Measurements from ENCODE around the gene PI16. TPM values are rescaled to one million over a fixed set of nuclear protein-coding genes. Genes with fewer than 3 reads are reported as not detected.

Gene PI16
- total and polyA plus RNA-seq, 2 experiments from 2014 or later, result 227 to 390 TPM

- no peaks in the 10 kb centered on the region for H3K9me2 ChIP-seq (ENCODE audit: insufficient read depth)
- DNase-seq, result no peak
- H3K27ac ChIP-seq, result no peak overlapping the region
- H4K20me1 ChIP-seq (ENCODE audit: insufficient read depth), result no peaks in the 10 kb centered on the region
- no peak overlapping the region for H2AFZ ChIP-seq
- in situ Hi-C loops (cut with MboI), result no loop called here
- no peaks in the 10 kb centered on the region for H3K9me3 ChIP-seq (ENCODE audit: low read depth)
- no peak overlapping the region for H3K9ac ChIP-seq
- peaks cover 61% of the 10 kb centered on the region for H3K36me3 ChIP-seq (ENCODE audit: low read depth)
- peaks cover 17% of the 10 kb centered on the region for H3F3A ChIP-seq (ENCODE audit: insufficient read depth)
- H3K4me1 ChIP-seq (ENCODE audit: insufficient read depth), result peaks cover 15% of the 10 kb centered on the region
- TF ChIP-seq EZH2phosphoT487 (IDR thresholded peaks at IDR 0.05; ENCODE audit: insufficient read depth, low read depth), result no peak
- no peak for TF ChIP-seq EZH2 (IDR thresholded peaks at IDR 0.05; ENCODE audit: insufficient read depth, poor library complexity, severe bottlenecking)
- H3K4me2 ChIP-seq (ENCODE audit: unreplicated experiment), result no peak overlapping the region
- no peaks in the 10 kb centered on the region for H3K27me3 ChIP-seq (replicated peaks; ENCODE audit: insufficient read depth)
- H3K79me2 ChIP-seq (ENCODE audit: insufficient read depth), result peaks cover 98% of the 10 kb centered on the region
- no peak overlapping the region for H3K4me3 ChIP-seq
- WGBS, 2 experiments (ENCODE audit: low coverage in 1 of 2, low lambda C conversion rate in 2 of 2, missing lambda C conversion rate in 2 of 2), result 90 to 92% methylated on average over 6 of the region's 6 CpGs
Observed at GRCh38 chr6:36976931-36977330, 22.4 kb downstream of the PI16 start.

GRCh38 chr6:36977470-36977941 lies 23.0 kb downstream of the PI16 start:
- no peaks in the 10 kb centered on the region for H3K9me2 ChIP-seq (ENCODE audit: insufficient read depth)
- in situ Hi-C loops (cut with MboI), result no loop called here
- peak; percentile 46 for DNase-seq
- peaks cover 98% of the 10 kb centered on the region for H3K79me2 ChIP-seq (ENCODE audit: insufficient read depth)
- H3K4me3 ChIP-seq, result no peak overlapping the region
- no peaks in the 10 kb centered on the region for H3K27me3 ChIP-seq (replicated peaks; ENCODE audit: insufficient read depth)
- no peaks in the 10 kb centered on the region for H4K20me1 ChIP-seq (ENCODE audit: insufficient read depth)
- no peak overlapping the region for H3K9ac ChIP-seq
- H3K27ac ChIP-seq, result no peak overlapping the region
- TF ChIP-seq EZH2 (IDR thresholded peaks at IDR 0.05; ENCODE audit: insufficient read depth, poor library complexity, severe bottlenecking) (no peak), EZH2phosphoT487 (IDR thresholded peaks at IDR 0.05; ENCODE audit: insufficient read depth, low read depth) (no peak)
- H3K36me3 ChIP-seq (ENCODE audit: low read depth), result peaks cover 56% of the 10 kb centered on the region
- 77 to 86% methylated on average over 11 to 16 of the region's 16 CpGs for WGBS, 2 experiments (ENCODE audit: low coverage in 1 of 2, low lambda C conversion rate in 2 of 2, missing lambda C conversion rate in 2 of 2)
- peaks cover 18% of the 10 kb centered on the region for H3K4me1 ChIP-seq (ENCODE audit: insufficient read depth)
- H3F3A ChIP-seq (ENCODE audit: insufficient read depth), result peaks cover 17% of the 10 kb centered on the region
- H2AFZ ChIP-seq, result no peak overlapping the region
- H3K9me3 ChIP-seq (ENCODE audit: low read depth), result no peaks in the 10 kb centered on the region
- no peak overlapping the region for H3K4me2 ChIP-seq (ENCODE audit: unreplicated experiment)

GRCh38 chr6:36978421-36979346 lies 24.1 kb downstream of the PI16 start:
- no peaks in the 10 kb centered on the region for H3K27me3 ChIP-seq (replicated peaks; ENCODE audit: insufficient read depth)
- H3K36me3 ChIP-seq (ENCODE audit: low read depth), result peaks cover 45% of the 10 kb centered on the region
- no peaks in the 10 kb centered on the region for H3K9me2 ChIP-seq (ENCODE audit: insufficient read depth)
- H3K27ac ChIP-seq, result no peak overlapping the region
- H2AFZ ChIP-seq, result no peak overlapping the region
- no peak for DNase-seq
- TF ChIP-seq EZH2phosphoT487 (IDR thresholded peaks at IDR 0.05; ENCODE audit: insufficient read depth, low read depth) (no peak), EZH2 (IDR thresholded peaks at IDR 0.05; ENCODE audit: insufficient read depth, poor library complexity, severe bottlenecking) (no peak)
- H3K9ac ChIP-seq, result peak overlapping the region; percentile 26
- H3K79me2 ChIP-seq (ENCODE audit: insufficient read depth), result peaks cover 100% of the 10 kb centered on the region
- H3F3A ChIP-seq (ENCODE audit: insufficient read depth), result peaks cover 29% of the 10 kb centered on the region
- H3K4me3 ChIP-seq, result no peak overlapping the region
- no peaks in the 10 kb centered on the region for H4K20me1 ChIP-seq (ENCODE audit: insufficient read depth)
- 78 to 86% methylated on average over 11 of the region's 11 CpGs for WGBS, 2 experiments (ENCODE audit: low coverage in 1 of 2, low lambda C conversion rate in 2 of 2, missing lambda C conversion rate in 2 of 2)
- in situ Hi-C loops (cut with MboI), result no loop called here
- H3K9me3 ChIP-seq (ENCODE audit: low read depth), result no peaks in the 10 kb centered on the region
- peak overlapping the region; percentile 1 for H3K4me2 ChIP-seq (ENCODE audit: unreplicated experiment)
- peaks cover 30% of the 10 kb centered on the region for H3K4me1 ChIP-seq (ENCODE audit: insufficient read depth)

GRCh38 chr6:36979347-36979742 lies 24.8 kb downstream of the PI16 start:
- Histone ChIP-seq H3F3A (ENCODE audit: insufficient read depth) (peaks cover 35% of the 10 kb centered on the region), H2AFZ (no peak overlapping the region), H3K27me3 (replicated peaks; ENCODE audit: insufficient read depth) (no peaks in the 10 kb centered on the region), H3K4me2 (ENCODE audit: unreplicated experiment) (peak overlapping the region; percentile 1), H4K20me1 (ENCODE audit: insufficient read depth) (no peaks in the 10 kb centered on the region), H3K4me1 (ENCODE audit: insufficient read depth) (peaks cover 34% of the 10 kb centered on the region), H3K27ac (no peak overlapping the region), H3K9me2 (ENCODE audit: insufficient read depth) (no peaks in the 10 kb centered on the region), H3K4me3 (no peak overlapping the region), H3K79me2 (ENCODE audit: insufficient read depth) (peaks cover 100% of the 10 kb centered on the region), H3K9me3 (ENCODE audit: low read depth) (no peaks in the 10 kb centered on the region), H3K9ac (peak overlapping the region; percentile 26; the same call in 1 of the 2 replicates), H3K36me3 (ENCODE audit: low read depth) (peaks cover 38% of the 10 kb centered on the region)
- in situ Hi-C loops (cut with MboI), result no loop called here
- WGBS, 2 experiments (ENCODE audit: low coverage in 1 of 2, low lambda C conversion rate in 2 of 2, missing lambda C conversion rate in 2 of 2), result 8 to 12% methylated on average over 4 of the region's 4 CpGs
- TF ChIP-seq EZH2phosphoT487 (IDR thresholded peaks at IDR 0.05; ENCODE audit: insufficient read depth, low read depth) (no peak), EZH2 (IDR thresholded peaks at IDR 0.05; ENCODE audit: insufficient read depth, poor library complexity, severe bottlenecking) (no peak)
- peak; percentile 84 for DNase-seq

All from GM23248 (cell line).